GM18873 (cell line): ENCODE measurements around the gene RAB4A.

Source experiments
- ATAC-seq: cut with Tn5 transposase; IDR thresholded peaks from one replicate; pipeline ENCODE4 v1.9.1; 2021; ENCODE audit warnings: mild to moderate bottlenecking, moderate library complexity, moderate number of reproducible peaks; ENCODE audit not compliant: unreplicated experiment, low FRiP score

RAB4A gene

GRCh38 chr1:229241390-229241789 lies 29.5 kb upstream of the RAB4A start:
- ATAC-seq: no peak

- no peak for ATAC-seq
Observed at GRCh38 chr1:229243638-229244037, 27.3 kb upstream of the RAB4A start.

- no peak for ATAC-seq
Observed at GRCh38 chr1:229244091-229244490, 26.8 kb upstream of the RAB4A start.

GRCh38 chr1:229247871-229248270 lies 23.0 kb upstream of the RAB4A start:
- ATAC-seq: no peak

GRCh38 chr1:229248821-229249817 lies 21.8 kb upstream of the RAB4A start:
- no peak for ATAC-seq

- ATAC-seq: no peak
Observed at GRCh38 chr1:229249854-229250644, 20.9 kb upstream of the RAB4A start.

GRCh38 chr1:229251185-229251584 lies 19.7 kb upstream of the RAB4A start:
- no peak for ATAC-seq

- ATAC-seq: no peak
Observed at GRCh38 chr1:229252228-229252984, 18.5 kb upstream of the RAB4A start.

- no peak for ATAC-seq
Observed at GRCh38 chr1:229253151-229253974, 17.5 kb upstream of the RAB4A start.

- no peak for ATAC-seq
Observed at GRCh38 chr1:229254910-229255541, 15.9 kb upstream of the RAB4A start.

- no peak for ATAC-seq
Observed at GRCh38 chr1:229258031-229258756, 12.7 kb upstream of the RAB4A start.

- ATAC-seq: no peak
Observed at GRCh38 chr1:229258757-229259060, 12.2 kb upstream of the RAB4A start.

- ATAC-seq: no peak
Observed at GRCh38 chr1:229260297-229260696, 10.6 kb upstream of the RAB4A start.

GRCh38 chr1:229262239-229262638 lies 8.7 kb upstream of the RAB4A start:
- ATAC-seq: no peak

- no peak for ATAC-seq
Observed at GRCh38 chr1:229263254-229263653, 7.7 kb upstream of the RAB4A start.

- ATAC-seq: no peak
Observed at GRCh38 chr1:229264068-229264467, 6.8 kb upstream of the RAB4A start.

GRCh38 chr1:229264487-229264886 lies 6.4 kb upstream of the RAB4A start:
- no peak for ATAC-seq

- no peak for ATAC-seq
Observed at GRCh38 chr1:229266274-229266673, 4.6 kb upstream of the RAB4A start.
